Activated CD8-positive, alpha-beta memory T cell treated with anti-CD3 and anti-CD28 coated beads, Interleukin-2, amount 50 U/mL, for 1 hour (primary cell): ENCODE results near the gene NEU1.

Experiments used
- DNase-seq: peaks from one replicate; pipeline ENCODE4 v3.0.0-alpha.2; 2020; ENCODE audit errors: extremely low read depth

The NEU1 gene

DNA sequence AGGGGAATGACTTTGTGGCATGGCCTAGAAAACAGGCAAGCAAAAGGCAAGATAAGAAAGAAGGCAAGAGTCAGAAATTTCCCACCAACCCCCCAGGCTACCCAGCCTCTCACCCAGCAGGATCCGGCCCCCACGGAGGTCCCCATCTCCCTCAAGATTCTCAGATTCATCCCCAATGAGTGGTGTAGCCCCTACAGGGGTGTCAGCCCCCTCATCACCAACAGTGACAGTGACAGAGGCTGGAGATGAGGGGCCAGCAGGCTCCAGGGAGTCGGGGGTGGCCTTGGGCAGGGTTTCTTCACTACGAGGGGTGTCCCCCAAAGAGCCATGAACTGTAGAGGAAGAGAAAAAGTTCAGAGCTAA, 33.9 kb upstream of the NEU1 start:
- DNase-seq, result no peak

DNA sequence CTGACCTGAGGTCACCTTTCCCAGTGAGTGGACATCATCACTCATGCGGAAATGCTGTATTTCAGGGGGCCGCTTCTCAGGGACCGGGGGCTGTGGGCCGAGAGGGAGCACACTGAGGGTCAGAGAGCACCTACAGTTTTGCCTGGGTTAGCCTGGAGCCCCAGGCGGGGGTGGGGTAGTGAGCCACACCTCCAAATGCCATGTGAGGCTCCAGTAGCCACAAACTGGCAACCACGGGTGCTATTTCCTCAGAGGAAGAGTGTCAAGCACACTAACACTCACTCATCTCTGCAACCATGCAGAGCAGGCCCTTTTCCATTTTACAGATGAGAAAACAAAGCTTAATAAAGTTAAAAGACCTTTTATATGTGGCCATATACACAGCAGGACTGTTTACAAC, 30.2 kb upstream of the NEU1 start:
- no peak for DNase-seq

GRCh38 chr6:31889331-31889972, 26.8 kb upstream of the NEU1 start:
- no peak for DNase-seq

DNA sequence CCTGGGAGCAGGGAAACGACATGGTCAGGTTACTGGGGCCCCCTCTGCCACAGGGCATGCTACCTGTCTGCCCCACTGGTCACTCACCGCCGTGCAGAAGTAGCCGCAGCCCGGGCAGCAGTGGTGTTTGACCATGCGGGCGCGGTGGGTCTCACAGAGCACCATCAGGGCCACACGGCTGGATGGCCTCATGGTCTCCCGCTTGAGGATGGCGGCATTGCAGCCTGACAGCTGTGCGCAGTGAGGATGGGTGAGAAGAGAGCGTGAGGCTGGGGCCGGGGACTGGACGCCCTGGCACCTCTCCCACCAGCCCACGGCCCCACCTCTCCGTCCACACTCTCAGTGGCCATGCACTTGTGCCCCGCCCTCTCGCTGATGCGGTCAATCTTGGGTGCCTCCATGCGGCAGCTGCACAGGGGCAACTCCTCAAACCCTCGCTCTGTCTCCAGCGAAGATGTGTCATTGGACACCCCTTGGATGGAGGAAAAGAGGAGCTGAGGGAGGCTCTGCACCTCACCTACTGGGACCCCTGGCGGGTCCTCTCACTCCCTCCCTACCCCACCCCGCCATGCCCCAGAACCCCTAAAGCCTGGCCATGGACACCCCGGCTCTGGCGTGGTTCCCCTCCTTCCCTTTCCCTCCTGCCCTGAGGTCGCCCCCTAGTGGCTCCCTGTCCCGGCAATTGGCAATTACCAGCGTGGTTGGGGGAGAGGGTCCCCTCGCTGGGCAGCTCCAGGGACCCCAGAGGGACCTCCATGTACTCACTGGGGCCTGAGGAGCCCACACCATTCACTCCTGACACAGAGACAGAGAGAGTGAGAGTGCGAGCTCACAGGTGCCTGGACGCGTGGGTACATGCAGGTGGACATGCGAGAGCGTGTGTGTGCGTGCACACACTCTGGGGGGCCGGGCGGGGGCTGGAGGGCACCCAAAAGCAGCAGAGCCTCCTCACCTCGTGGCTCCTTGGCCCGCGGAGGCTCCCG, 25.9 kb upstream of the NEU1 start:
- no peak for DNase-seq

- no peak for DNase-seq
These were observed 24.8 kb upstream of the NEU1 start for GRCh38 chr6:31887173-31888007.

DNA sequence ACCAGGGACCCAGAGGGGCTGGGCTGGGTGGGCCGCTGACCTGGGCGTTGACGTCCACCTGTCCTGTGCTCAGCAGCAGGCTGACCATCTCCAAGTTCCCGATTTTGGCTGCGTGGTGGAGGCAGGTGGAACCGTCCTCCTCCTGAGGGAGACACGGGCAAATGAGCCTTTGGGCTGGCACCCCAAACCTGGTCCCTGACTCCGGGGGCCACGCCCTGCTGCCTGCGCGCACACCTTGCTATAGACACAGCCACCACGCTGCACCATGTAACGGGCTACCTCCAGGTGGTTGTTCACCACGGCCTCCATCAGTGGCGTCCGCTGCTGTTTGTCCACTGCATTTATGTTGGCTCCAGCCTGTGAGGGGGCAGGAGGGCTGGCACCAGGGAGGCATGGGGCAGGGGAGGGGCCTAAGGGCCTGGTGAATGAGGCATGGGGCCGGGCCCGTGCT, 23.9 kb upstream of the NEU1 start:
- DNase-seq, result no peak

GRCh38 chr6:31884528-31885035, 22.0 kb upstream of the NEU1 start:
- DNase-seq, result no peak

- DNase-seq, result no peak
These were observed 21.1 kb upstream of the NEU1 start for GRCh38 chr6:31883676-31884075.

- no peak for DNase-seq
These were observed 19.7 kb upstream of the NEU1 start for GRCh38 chr6:31882344-31882743.

DNA sequence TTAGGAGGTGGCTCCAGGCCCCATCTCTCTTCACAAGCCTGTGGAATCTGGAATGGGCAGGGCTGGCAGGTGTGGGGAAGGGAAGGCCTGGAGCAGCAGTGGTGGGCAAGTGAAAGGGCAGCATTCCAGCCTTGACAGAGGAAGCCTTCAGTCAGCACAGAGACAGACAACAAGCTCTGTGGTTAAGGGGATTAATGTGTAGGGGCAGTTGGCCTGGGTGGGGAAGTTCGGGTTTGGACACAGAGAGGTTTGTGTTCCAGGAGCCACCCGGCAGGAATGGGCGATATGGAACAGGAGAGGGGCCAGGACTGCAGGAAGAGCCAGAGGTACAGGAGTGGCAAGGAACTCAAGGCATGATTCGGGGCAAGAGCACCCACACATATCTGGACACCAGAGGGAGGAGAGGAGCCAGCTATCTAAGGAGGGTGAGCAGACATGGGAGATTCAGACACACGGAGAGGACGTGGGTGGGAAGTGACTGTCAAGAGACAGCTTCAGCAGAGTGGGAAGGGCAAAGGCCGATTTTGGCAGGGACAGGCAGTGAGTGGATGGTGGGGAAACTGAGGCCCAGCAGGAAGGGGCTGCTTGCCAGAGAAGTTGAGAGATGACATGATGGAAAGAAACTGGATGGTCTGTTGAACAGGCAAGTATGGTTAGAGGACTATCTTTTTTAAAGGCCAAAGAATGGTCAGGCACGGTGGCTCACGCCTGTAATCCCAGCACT, 18.7 kb upstream of the NEU1 start:
- DNase-seq, result no peak

- DNase-seq, result no peak
These were observed 18.0 kb upstream of the NEU1 start for GRCh38 chr6:31880616-31881015.

GRCh38 chr6:31879901-31880300, 17.3 kb upstream of the NEU1 start:
- DNase-seq, result no peak

- DNase-seq, result no peak
These were observed 16.5 kb upstream of the NEU1 start for GRCh38 chr6:31879143-31879542.

- no peak for DNase-seq
These were observed 16.1 kb upstream of the NEU1 start, which contains the start of gene SLC44A4 for GRCh38 chr6:31878726-31879125. Gene SLC44A4 (minus strand): TSS chr6:31878997. CDS start chr6:31878980, 17 bp downstream.

DNA sequence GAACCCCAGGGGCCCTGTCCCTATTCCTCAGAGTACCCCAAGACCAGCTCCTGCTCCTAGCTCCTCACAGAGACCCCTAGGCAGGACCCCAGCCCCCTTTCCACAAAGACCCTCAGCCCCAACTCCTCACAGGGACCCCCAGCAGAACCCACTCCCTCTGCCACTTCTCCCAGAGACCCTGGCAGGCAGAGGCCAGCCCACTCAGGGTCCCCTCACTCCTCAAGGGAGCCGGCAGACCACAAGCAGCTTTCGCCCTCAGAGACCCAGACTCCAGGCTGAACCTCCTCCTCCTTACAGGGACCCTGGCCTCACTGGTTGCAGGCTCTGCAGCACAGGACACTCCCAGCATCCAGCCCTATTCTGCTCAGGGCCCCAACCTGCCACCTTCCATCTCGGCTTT, 15.6 kb upstream of the NEU1 start:
- no peak for DNase-seq

DNA sequence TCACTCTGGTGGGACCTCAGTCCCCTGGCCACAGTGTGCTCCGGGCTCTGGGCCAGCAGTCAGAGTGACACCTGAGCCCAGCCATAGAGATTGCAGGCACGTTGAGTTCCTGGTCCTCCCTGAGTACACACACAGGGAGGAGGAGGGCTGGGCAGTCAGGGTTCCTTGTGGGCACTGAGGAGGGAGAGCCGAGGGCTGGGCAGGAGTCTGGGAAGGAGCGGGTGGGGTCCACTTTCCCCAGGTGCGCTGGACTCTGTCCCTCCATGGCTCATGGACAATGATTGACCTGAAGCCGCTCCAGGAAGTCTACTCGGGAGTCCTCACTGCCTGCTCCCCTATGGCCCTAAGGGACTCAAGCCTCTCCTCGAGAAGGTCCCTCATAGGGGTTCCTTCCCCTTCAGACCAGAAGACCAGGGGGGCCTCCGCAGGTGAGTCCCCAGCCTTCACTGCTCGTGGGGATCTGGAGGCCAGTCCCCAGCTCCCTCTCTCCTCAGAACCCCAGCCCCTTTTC, 15.1 kb upstream of the NEU1 start:
- DNase-seq, result no peak

DNA sequence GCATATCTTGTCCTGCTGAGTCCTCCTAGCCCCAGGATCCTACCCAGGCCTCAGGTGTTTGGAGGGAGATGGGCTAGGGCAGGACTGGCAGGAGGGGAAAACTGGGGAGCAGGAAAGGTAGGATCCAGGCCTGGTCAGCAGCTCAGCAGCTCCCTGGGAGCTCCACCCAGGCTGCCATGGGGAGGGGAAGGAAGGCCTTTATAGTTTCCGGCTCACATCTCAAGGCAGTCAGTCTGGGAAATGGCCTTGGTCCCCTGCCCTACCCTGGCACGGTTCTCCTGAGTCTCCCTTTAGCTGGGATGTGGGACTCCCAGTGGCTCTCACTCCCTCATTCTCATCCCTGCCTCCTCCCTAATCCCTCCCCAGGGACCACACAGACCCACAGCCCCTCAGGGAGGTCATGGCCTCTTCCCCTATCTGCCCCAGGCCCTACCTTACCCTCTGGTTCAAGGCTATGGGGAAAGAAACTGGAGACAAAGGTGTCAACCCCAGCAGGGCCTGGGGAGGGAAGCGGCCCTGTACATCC, 14.6 kb upstream of the NEU1 start:
- no peak for DNase-seq

DNA sequence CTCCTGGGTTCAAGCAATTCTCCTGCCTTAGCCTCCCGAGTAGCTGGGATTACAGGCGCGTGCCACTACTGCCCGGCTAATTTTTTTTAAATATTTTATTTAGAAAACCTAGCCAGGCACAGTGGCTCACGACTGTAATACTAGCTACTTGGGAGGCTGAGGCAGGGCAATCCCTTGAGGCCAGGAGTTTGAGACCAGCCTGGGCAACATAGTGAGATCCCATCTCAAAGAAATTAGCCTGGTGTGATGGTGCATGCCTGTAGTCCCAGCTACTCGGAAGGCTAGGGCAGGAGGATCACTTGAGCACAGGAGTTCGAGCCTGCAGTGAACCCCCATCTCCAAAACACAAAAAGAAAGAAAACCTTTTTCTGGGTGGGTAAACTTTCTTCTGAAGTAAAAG, 13.7 kb upstream of the NEU1 start:
- DNase-seq, result no peak

DNA sequence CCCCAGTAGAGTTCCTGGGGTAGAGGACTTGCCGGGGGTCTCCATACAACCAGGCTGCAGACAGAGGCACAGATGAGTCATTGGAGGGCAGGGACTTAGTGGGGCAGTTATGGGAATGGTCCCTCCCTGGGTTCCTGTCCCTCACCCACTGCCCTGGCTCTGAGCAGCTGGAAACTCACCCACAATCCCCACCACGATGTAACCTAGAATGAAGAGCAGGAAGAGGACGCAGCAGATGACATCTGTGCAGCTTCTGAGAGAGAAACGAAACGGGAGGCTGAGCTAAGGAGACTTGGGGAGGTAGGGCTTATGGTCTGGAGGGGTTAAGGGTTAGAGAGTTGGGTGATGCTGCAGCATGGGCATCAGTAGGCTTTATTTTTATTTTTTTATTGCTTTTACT, 13.3 kb upstream of the NEU1 start:
- DNase-seq, result no peak

GRCh38 chr6:31874836-31875572, 12.4 kb upstream of the NEU1 start:
- DNase-seq, result no peak
